ENCODE data around the gene AOAH.
"Not testable (repeated sequence)": the region's sequence is repeated elsewhere in the genome, so short reads cannot be mapped to it uniquely, and the experiment has no call there.

The AOAH gene

GRCh38 chr7:36535866-36536664 is 188.2 kb downstream of the AOAH start:
- DNase-seq: no peak

- no peak for DNase-seq
Observed at GRCh38 chr7:36533717-36534116, 190.6 kb downstream of the AOAH start.

- no peak for DNase-seq
Observed at GRCh38 chr7:36532981-36533499, 191.3 kb downstream of the AOAH start.

- DNase-seq: no peak
Observed at GRCh38 chr7:36531951-36532350, 192.3 kb downstream of the AOAH start.

GRCh38 chr7:36530456-36530855 is 193.8 kb downstream of the AOAH start:
- DNase-seq: no peak

- DNase-seq: no peak
Observed at GRCh38 chr7:36527549-36527913, 196.8 kb downstream of the AOAH start.

GRCh38 chr7:36526863-36527548 is 197.3 kb downstream of the AOAH start:
- peak; percentile 62 for DNase-seq

GRCh38 chr7:36523371-36524101 is 200.8 kb downstream of the AOAH start:
- no peak for DNase-seq

GRCh38 chr7:36522453-36523007 is 201.8 kb downstream of the AOAH start:
- DNase-seq: no peak

- DNase-seq: no peak
Observed at GRCh38 chr7:36521911-36522310, 202.4 kb downstream of the AOAH start.

GRCh38 chr7:36521133-36521532 is 203.2 kb downstream of the AOAH start:
- DNase-seq: no peak

- DNase-seq: no peak
Observed at GRCh38 chr7:36515847-36516246, 208.4 kb downstream of the AOAH start.

- no peak for DNase-seq
Observed at GRCh38 chr7:36514289-36515243, 209.7 kb downstream of the AOAH start.

- no peak for DNase-seq
Observed at GRCh38 chr7:36513393-36513792, 210.9 kb downstream of the AOAH start.

- DNase-seq: no peak
Observed at GRCh38 chr7:36512616-36513015, 211.7 kb downstream of the AOAH start.

- no peak for DNase-seq
Observed at GRCh38 chr7:36509962-36510361, 214.3 kb downstream of the AOAH start.

GRCh38 chr7:36507475-36508440 is 216.5 kb downstream of the AOAH start:
- DNase-seq: no peak

- DNase-seq: no peak
Observed at GRCh38 chr7:36506820-36507219, 217.5 kb downstream of the AOAH start.

- no peak for DNase-seq
Observed at GRCh38 chr7:36506130-36506798, 218.0 kb downstream of the AOAH start.

- not testable (repeated sequence) for DNase-seq
Observed at GRCh38 chr7:36504617-36505016, 219.7 kb downstream of the AOAH start.

All from fibroblast of upper back skin (primary cell).